SK-MEL-5 (cell line): ENCODE data around the gene PCNX3. TPM values are rescaled to one million over a fixed set of nuclear protein-coding genes. Genes with fewer than 3 reads are reported as not detected.

Experiments used
- DNase-seq: peaks from one replicate; pipeline ENCODE4 v3.0.0-alpha.2; 2016; ENCODE audit warnings: low read depth, low spot score
- in situ Hi-C: cut with HindIII; loops from 2 replicates; pipeline ENCODE4 v1.10.0; 2016; ENCODE audit warnings: low sequenced_read_pairs, high pct_unique_total_duplicates, low pct_unique_long_range_greater_than_20kb
- total RNA-seq: library from RNA; depleted of rRNA; stranded (reverse); fragments of >200 nt; shearing (Covaris generic); gene quantifications from 2 replicates; pipeline ENCODE4 v1.2.3, GENCODE V29; 2014

Gene PCNX3
- total RNA-seq, 1 experiment from 2014 or later: 11.3 TPM

- in situ Hi-C loops: no loop called here
Observed at GRCh38 chr11:65642014-65642671, 26.6 kb downstream of the PCNX3 start.

GRCh38 chr11:65643971-65644370 lies 28.4 kb downstream of the PCNX3 start:
- no peak for DNase-seq

More at GRCh38 chr11:65642014-65642671, 26.6 kb downstream of the PCNX3 start:
- DNase-seq: no peak

GRCh38 chr11:65644837-65645236 lies 29.3 kb downstream of the PCNX3 start:
- in situ Hi-C loops: no loop called here
- DNase-seq: no peak

More at GRCh38 chr11:65643971-65644370, 28.4 kb downstream of the PCNX3 start:
- in situ Hi-C loops: no loop called here

- no peak for DNase-seq
- in situ Hi-C loops: no loop called here
Observed at GRCh38 chr11:65645710-65646109, 30.1 kb downstream of the PCNX3 start.

GRCh38 chr11:65646288-65646957 lies 30.8 kb downstream of the PCNX3 start:
- no peak for DNase-seq
- in situ Hi-C loops: no loop called here

GRCh38 chr11:65646958-65647701 lies 31.6 kb downstream of the PCNX3 start:
- in situ Hi-C loops: no loop called here

GRCh38 chr11:65648997-65649493 lies 33.5 kb downstream of the PCNX3 start:
- DNase-seq: no peak
- in situ Hi-C loops: no loop called here

More at GRCh38 chr11:65646958-65647701, 31.6 kb downstream of the PCNX3 start:
- no peak for DNase-seq

GRCh38 chr11:65649656-65650546 lies 34.3 kb downstream of the PCNX3 start:
- no peak for DNase-seq
- in situ Hi-C loops: no loop called here

GRCh38 chr11:65650547-65651338 lies 35.2 kb downstream of the PCNX3 start:
- no peak for DNase-seq
- in situ Hi-C loops: no loop called here

- in situ Hi-C loops: no loop called here
- no peak for DNase-seq
Observed at GRCh38 chr11:65651339-65651588, 35.7 kb downstream of the PCNX3 start.

- in situ Hi-C loops: no loop called here
- no peak for DNase-seq
Observed at GRCh38 chr11:65651589-65652510, 36.3 kb downstream of the PCNX3 start.

GRCh38 chr11:65652511-65653228 lies 37.1 kb downstream of the PCNX3 start:
- in situ Hi-C loops: no loop called here
- DNase-seq: peak; percentile 87

- no peak for DNase-seq
- in situ Hi-C loops: no loop called here
Observed at GRCh38 chr11:65653229-65654225, 38.0 kb downstream of the PCNX3 start.
